ENCODE measurements around the gene CRY1.
A peak's percentile ranks its signal among the peaks of the same experiment; 100 is the strongest.
"Not testable (repeated sequence)": the region's sequence is repeated elsewhere in the genome, so short reads cannot be mapped to it uniquely, and the experiment has no call there.

Gene CRY1

DNA sequence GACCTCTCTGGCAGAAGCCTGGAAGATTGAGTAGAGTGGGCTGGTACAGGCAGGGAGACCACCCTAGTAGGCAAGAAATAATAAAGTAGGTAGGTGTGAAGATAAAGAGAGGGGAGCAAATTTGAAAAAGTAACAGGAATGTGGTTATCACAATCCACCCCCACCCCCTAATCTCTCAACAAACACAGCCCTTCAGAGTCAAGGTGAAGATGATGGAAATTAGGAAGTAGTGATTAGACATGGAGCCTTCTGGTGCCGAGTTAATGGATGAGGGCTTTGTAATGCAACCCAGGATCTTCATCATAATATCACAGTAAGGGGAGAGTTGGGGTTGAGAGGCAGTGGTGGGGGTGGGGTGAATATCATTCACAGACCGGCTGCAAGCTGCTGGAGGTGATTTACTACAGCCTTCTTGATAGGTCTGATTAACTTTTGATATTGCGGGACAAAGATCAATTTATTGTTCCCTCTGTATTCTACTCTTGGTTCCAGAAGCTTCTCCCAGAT, 29.2 kb upstream of the CRY1 start:
- Mint-ChIP-seq H3K36me3 (no peaks in the 10 kb centered on the region), H3K27ac (no peak overlapping the region), H3K27me3 (peaks cover 11% of the 10 kb centered on the region), H3K9me3 (no peaks in the 10 kb centered on the region), H3K4me3 (no peak overlapping the region), H3K4me1 (no peaks in the 10 kb centered on the region)
- DNase-seq (ENCODE audit: low spot score in 2 of 2) (no peak), ATAC-seq (ENCODE audit: low read depth) (no peak)

DNA sequence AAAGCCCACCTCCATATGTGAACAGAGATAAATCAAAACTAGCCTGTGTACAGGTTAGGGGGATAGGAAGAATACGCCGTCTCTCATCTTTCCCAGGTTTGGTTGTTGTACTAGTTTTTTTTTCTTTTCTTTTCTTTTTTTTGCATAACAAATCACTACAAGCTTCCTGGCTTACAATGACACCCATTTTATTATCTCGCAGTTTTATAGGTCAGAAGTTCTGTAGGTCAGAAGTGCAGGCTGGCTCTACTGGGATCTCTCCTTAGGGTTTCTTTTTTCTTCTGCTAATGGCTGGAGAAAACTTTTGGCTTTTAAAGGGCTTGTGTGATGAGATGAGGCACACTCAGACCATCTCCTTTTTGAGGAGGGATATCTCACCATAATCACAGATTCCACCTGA, 25.7 kb upstream of the CRY1 start:
- Mint-ChIP-seq H3K4me3 (no peak overlapping the region), H3K27me3 (peaks cover 11% of the 10 kb centered on the region), H3K4me1 (peaks cover 7% of the 10 kb centered on the region), H3K27ac (no peak overlapping the region), H3K36me3 (no peaks in the 10 kb centered on the region), H3K9me3 (no peaks in the 10 kb centered on the region)
- no peak for DNase-seq (ENCODE audit: low spot score in 2 of 2)
- no peak for ATAC-seq (ENCODE audit: low read depth)

DNA sequence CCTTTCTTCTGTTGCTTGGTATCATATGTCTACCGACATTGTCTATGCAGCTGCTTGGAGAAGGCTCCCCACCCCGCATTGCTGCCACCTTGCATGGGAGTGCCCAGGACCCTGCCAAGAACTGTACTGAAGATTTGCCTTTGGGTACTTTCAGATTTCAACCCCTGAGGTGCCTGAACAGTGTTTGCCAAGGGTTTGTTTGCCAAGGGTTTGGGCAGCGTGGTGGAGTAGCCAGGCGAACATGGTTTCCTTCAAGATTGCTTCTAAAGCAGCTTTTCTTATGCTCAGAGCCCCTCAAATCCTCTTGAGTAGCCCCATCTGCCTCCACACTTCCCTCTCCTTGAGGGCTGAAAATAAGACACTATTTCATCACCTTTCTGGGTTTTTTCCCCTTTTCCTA, 25.3 kb upstream of the CRY1 start:
- Mint-ChIP-seq H3K36me3 (no peaks in the 10 kb centered on the region), H3K4me3 (no peak overlapping the region), H3K4me1 (peaks cover 7% of the 10 kb centered on the region), H3K9me3 (no peaks in the 10 kb centered on the region), H3K27me3 (peaks cover 10% of the 10 kb centered on the region), H3K27ac (no peak overlapping the region)
- no peak for DNase-seq (ENCODE audit: low spot score in 2 of 2)
- no peak for ATAC-seq (ENCODE audit: low read depth)

DNA sequence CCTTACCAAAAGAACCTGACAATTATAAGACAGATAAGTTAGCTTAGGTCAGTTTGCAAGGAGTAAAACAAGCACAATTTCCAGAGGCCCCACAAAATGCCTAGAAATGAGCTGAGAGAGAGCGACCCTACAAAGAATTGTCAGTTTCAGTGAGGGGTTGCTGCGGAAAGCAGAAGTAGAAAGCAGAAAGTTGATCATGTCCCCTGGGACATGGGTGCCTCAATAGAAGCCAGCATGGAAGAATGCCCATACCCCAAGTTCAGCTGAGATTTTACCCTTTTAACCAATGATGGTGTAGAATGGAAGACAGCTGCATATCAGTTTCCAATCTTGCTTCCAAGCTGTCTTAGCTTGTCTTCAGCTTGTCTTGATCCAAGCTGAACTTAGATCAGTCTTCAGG, 21.8 kb upstream of the CRY1 start:
- Mint-ChIP-seq H3K4me1 (peaks cover 7% of the 10 kb centered on the region), H3K4me3 (no peak overlapping the region)
- peak; percentile 74 for ATAC-seq (ENCODE audit: low read depth)

DNA sequence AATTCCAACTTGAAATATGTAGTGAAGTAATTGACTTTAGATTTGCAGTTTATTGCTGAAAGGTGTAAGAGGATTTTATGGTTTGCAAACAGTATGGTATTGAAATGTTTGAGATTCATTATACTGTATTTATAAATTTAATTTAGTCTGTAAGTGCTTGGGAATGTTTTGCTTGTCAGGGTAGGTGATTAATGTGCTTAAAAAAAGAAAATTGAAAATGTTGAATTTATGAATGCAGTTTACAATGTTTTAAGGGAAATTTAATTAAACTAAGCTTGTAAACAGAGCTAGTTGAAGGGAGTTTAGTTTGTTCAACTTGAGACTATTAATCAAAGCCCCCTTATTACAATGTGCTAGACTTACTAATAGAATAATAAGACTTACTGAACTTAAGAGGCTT, 18.0 kb upstream of the CRY1 start:
- Mint-ChIP-seq H3K27ac (no peak overlapping the region), H3K36me3 (no peaks in the 10 kb centered on the region), H3K27me3 (peaks cover 6% of the 10 kb centered on the region), H3K4me1 (peaks cover 11% of the 10 kb centered on the region), H3K4me3 (no peak overlapping the region), H3K9me3 (no peaks in the 10 kb centered on the region)
- ATAC-seq (ENCODE audit: low read depth) (no peak), DNase-seq (ENCODE audit: low spot score in 2 of 2) (no peak)

More for the DNA sequence above, 21.8 kb upstream of the CRY1 start:
- Mint-ChIP-seq H3K9me3 (no peaks in the 10 kb centered on the region), H3K27ac (no peak overlapping the region), H3K27me3 (peaks cover 4% of the 10 kb centered on the region), H3K36me3 (no peaks in the 10 kb centered on the region)
- DNase-seq (ENCODE audit: low spot score in 2 of 2), result no peak

DNA sequence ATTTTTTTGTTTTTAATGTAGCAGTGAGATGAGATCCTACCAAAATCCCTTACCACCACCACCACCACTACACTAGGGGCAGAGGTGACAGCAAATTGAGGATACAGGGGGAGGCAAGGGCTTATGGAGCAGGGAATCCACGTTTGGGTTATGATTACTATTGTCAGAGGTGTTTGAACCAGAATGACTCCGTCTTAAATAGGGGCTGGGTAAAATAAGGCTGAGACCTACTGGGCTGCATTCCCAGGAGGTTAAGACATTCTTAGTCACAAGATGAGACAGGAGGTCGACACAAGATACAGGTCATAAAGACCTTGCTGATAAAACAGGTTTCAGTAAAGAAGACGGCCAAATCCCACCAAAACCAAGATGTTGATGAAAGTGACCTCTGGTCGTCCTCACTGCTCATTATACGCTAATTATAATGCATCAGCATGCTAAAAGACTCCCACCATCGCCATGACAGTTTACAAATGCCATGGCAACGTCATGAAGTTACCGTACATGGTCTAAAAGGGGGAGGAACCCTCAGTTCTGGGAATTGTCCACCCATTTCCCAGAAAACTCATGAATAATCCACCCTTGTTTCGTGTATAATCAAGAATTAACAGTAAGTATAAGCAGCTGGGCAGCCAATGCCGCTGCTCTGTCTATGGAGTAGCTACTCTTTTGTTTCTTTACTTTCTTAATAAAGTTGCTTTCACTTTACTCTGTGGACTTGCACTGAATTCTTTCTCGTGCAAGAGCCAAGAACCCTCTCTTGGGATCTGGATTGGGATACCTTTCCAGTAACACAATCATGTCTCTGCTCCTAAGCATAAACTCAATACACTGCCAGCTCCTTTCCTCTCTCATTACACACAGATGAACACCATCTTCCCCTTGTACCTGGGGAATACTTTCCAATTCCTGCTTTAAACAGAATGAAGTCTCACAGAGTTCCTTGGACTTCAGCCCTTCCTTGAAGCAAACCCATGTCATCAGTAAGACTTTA, 16.7 kb upstream of the CRY1 start:
- no peak for DNase-seq (ENCODE audit: low spot score in 2 of 2)
- H3K27ac Mint-ChIP-seq, result no peak overlapping the region
- H3K9me3 Mint-ChIP-seq, result no peaks in the 10 kb centered on the region
- H3K36me3 Mint-ChIP-seq, result no peaks in the 10 kb centered on the region
- H3K4me3 Mint-ChIP-seq, result no peak overlapping the region
- peaks cover 8% of the 10 kb centered on the region for H3K4me1 Mint-ChIP-seq
- ATAC-seq (ENCODE audit: low read depth), result no peak
- H3K27me3 Mint-ChIP-seq, result peaks cover 11% of the 10 kb centered on the region

DNA sequence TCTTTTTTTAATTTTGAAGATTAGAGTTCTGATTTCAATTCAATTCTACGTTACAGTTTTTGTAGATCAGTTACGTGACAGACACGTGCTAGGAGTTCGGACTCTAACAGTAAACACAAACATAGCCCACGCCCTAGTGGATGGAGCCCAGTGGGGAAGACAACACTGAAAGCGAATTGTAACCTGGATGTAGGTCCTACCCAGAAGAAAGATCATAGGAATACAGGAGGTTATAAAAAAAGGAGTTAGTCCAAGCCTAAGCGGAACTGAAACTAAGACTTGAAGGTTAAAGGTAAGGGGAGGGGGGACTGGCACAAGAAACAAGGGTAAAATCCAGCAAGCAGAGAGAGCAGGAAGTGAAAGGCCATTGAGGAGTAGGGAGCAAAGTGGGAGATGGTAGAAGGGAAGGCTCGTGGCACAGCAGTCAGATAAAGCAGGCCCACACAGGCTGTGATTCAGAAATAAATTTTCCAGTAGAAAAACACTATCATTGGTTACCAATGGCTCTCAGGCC, 15.7 kb upstream of the CRY1 start:
- Mint-ChIP-seq H3K36me3 (no peaks in the 10 kb centered on the region), H3K9me3 (no peaks in the 10 kb centered on the region), H3K27me3 (peaks cover 11% of the 10 kb centered on the region), H3K4me3 (no peak overlapping the region), H3K27ac (no peak overlapping the region), H3K4me1 (peaks cover 4% of the 10 kb centered on the region)
- no peak for ATAC-seq (ENCODE audit: low read depth)
- no peak for DNase-seq (ENCODE audit: low spot score in 2 of 2)

DNA sequence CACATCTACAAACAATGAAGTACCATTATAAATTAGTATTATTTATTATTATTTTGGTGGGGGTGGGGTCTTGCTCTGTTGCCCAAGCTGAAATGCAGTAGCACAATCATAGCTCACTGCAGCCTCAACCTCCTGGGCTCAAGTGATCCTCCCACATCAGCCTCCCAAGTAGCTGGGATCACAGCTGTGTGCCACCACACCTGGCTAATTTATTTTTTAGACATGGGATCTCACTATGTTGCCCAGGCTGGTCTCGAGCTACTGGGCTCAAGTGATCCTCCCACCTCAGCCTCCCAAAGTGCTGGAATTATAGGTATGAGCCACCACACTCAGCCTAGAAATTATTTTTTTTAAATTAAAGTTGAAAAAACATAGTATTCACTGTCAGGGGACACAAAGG, 15.0 kb upstream of the CRY1 start:
- H3K27me3 Mint-ChIP-seq; H3K4me1 Mint-ChIP-seq; H3K27ac Mint-ChIP-seq; H3K4me3 Mint-ChIP-seq; H3K9me3 Mint-ChIP-seq; DNase-seq (ENCODE audit: low spot score in 2 of 2); H3K36me3 Mint-ChIP-seq; ATAC-seq (ENCODE audit: low read depth): not testable (repeated sequence)

DNA sequence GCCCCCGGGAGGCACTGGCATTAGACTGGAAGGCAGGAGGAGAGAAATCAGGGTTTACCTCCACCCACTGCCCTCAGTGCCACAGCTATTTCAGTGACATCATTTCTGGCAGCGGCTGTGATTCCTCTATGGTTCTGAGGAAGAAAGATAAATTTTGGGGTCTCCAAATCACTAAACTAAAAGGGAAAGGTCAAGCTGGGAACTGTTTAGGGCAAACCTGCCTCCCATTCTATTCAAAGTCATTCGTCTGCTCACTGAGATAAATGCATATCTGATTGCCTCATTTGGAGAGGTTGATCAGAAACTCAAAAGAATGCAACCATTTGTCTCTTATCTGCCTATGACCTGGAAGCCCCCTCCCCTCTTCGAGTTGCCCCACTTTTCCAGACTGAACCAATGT, 14.0 kb upstream of the CRY1 start:
- Mint-ChIP-seq H3K4me1 (peaks cover 4% of the 10 kb centered on the region), H3K27ac (no peak overlapping the region), H3K36me3 (no peaks in the 10 kb centered on the region), H3K9me3 (no peaks in the 10 kb centered on the region), H3K27me3 (peaks cover 12% of the 10 kb centered on the region), H3K4me3 (no peak overlapping the region)
- ATAC-seq (ENCODE audit: low read depth) (no peak), DNase-seq (ENCODE audit: low spot score in 2 of 2) (no peak)

DNA sequence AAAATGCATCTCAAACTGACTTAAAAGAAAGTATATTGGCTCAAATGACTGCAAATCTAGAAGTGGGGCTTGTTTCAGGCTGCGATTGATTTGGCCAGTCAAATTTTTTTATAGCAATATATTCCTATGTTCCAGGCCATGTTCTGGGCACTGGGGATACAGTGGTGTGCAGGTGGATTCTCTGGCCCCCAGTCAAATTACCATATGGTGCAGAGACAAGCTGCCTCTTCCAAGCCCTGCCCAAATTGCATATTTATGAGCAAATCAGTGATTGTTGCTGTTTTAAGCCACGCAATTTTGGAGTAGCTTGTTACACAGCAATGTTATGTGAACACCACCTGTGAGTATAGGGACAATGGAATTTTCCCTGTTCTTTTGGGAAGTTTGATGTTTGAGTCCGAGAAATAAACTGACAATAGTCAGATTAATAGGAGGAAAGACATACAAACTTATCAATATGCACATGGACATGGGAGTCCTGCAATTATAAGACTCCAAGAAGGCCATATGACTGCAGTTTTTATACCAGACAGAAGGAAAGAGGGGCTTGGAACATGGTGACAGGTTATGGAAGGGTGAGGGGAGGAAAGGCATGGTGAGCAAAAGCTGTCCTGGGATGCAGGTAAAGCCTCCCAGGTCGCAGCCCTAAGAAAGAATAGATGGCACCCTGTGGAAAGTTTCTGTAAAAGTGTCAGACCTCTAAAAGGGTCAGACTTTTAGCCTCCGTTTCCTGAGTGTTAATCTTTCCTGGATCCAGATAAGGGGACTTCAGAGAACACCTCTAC, 13.1 kb upstream of the CRY1 start:
- peaks cover 12% of the 10 kb centered on the region for H3K27me3 Mint-ChIP-seq
- no peak for ATAC-seq (ENCODE audit: low read depth)

DNA sequence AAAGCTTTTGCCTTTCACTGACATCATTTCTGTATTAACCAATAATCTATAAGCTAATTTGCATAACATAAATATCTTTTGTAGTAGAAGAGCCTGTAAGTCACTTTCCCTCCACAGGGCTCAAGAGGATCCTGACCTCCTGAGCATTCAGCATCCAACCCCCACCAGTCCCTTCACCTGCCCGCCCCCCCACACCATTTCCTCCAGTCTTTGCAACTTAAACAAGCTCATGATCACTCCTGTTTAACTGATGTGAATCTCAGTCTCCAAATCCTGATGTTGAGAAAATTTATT, 12.0 kb upstream of the CRY1 start:
- H3K4me1 Mint-ChIP-seq, result peaks cover 4% of the 10 kb centered on the region
- H3K27me3 Mint-ChIP-seq, result peaks cover 15% of the 10 kb centered on the region
- ATAC-seq (ENCODE audit: low read depth), result no peak
- H3K36me3 Mint-ChIP-seq, result no peaks in the 10 kb centered on the region
- no peak overlapping the region for H3K4me3 Mint-ChIP-seq
- H3K27ac Mint-ChIP-seq, result no peak overlapping the region
- H3K9me3 Mint-ChIP-seq, result no peaks in the 10 kb centered on the region
- no peak for DNase-seq (ENCODE audit: low spot score in 2 of 2)

More for the DNA sequence above, 13.1 kb upstream of the CRY1 start:
- Mint-ChIP-seq H3K27ac (no peak overlapping the region), H3K4me3 (no peak overlapping the region), H3K9me3 (no peaks in the 10 kb centered on the region), H3K36me3 (no peaks in the 10 kb centered on the region), H3K4me1 (peaks cover 4% of the 10 kb centered on the region)
- no peak for DNase-seq (ENCODE audit: low spot score in 2 of 2)

DNA sequence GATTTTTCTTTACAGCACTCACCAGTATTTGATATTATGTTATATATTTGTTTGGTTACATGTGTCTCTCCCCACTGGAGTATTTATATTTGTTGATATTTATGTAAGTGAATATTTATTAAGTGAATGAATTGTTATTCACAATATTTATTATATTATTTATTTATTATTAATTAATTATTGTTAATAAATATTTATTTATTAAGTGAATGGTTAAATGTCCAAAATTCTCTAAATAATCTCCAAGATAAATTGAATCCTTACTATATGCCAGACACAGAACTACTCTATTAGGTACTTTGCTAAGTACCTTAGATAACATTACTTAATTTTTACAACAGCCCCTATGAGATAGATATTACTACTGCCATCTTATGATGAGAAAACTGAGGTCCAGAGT, 10.2 kb upstream of the CRY1 start:
- DNase-seq (ENCODE audit: low spot score in 2 of 2) (no peak), ATAC-seq (ENCODE audit: low read depth) (no peak)
- H3K27ac Mint-ChIP-seq, result no peak overlapping the region
- peaks cover 18% of the 10 kb centered on the region for H3K27me3 Mint-ChIP-seq
- H3K4me1 Mint-ChIP-seq, result no peaks in the 10 kb centered on the region
- no peaks in the 10 kb centered on the region for H3K36me3 Mint-ChIP-seq
- H3K9me3 Mint-ChIP-seq, result no peaks in the 10 kb centered on the region
- no peak overlapping the region for H3K4me3 Mint-ChIP-seq

DNA sequence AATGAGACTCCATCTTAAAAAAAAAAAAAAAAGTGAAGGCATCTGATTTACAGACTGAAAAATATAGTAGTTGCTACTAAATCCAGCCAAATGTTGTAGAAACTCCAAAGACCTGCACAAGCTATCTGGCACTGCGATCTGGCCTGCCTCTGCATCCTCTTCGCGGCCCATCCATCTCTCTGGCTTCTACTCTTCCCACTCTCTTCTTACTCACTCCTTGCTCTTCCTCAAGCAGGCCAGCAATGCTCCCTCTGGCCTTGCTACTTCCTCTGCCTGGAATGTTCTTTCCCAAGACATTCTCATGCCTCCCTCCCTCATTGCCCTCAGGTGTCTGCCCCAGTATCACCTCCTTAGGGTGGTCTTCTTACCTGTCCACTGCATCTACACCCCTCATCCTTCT, 9.7 kb upstream of the CRY1 start:
- Mint-ChIP-seq H3K36me3 (peaks cover under 1% of the 10 kb centered on the region), H3K9me3 (no peaks in the 10 kb centered on the region), H3K4me3 (no peak overlapping the region), H3K4me1 (no peaks in the 10 kb centered on the region), H3K27me3 (peaks cover 19% of the 10 kb centered on the region), H3K27ac (no peak overlapping the region)
- no peak for ATAC-seq (ENCODE audit: low read depth)
- DNase-seq (ENCODE audit: low spot score in 2 of 2), result no peak

DNA sequence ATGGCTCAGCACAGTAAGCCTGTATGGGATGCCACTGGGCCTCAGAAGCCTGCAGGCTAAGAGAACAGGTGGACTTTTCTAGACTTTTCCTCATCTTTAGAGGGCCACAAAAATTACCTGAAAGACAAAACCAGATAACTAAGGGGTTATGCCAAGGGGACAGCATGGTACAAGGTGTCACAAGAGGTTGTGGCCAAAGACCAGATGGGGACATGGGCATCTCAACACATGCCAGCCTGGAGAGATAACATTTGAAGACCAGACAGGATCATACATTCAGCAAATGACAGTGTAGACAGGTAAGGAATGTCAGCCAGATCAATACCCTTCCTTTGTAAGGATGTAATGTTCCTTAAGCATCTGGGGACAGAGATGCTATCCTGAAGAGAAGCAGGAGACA, 8.9 kb upstream of the CRY1 start:
- H3K36me3 Mint-ChIP-seq, result peaks cover 3% of the 10 kb centered on the region
- H3K9me3 Mint-ChIP-seq, result peaks cover 1% of the 10 kb centered on the region
- peaks cover 22% of the 10 kb centered on the region for H3K27me3 Mint-ChIP-seq
- no peaks in the 10 kb centered on the region for H3K4me1 Mint-ChIP-seq
- ATAC-seq (ENCODE audit: low read depth) (no peak), DNase-seq (ENCODE audit: low spot score in 2 of 2) (no peak)
- no peak overlapping the region for H3K27ac Mint-ChIP-seq
- H3K4me3 Mint-ChIP-seq, result no peak overlapping the region
